ENCODE results near the gene UBTD2.

The UBTD2 gene

DNA sequence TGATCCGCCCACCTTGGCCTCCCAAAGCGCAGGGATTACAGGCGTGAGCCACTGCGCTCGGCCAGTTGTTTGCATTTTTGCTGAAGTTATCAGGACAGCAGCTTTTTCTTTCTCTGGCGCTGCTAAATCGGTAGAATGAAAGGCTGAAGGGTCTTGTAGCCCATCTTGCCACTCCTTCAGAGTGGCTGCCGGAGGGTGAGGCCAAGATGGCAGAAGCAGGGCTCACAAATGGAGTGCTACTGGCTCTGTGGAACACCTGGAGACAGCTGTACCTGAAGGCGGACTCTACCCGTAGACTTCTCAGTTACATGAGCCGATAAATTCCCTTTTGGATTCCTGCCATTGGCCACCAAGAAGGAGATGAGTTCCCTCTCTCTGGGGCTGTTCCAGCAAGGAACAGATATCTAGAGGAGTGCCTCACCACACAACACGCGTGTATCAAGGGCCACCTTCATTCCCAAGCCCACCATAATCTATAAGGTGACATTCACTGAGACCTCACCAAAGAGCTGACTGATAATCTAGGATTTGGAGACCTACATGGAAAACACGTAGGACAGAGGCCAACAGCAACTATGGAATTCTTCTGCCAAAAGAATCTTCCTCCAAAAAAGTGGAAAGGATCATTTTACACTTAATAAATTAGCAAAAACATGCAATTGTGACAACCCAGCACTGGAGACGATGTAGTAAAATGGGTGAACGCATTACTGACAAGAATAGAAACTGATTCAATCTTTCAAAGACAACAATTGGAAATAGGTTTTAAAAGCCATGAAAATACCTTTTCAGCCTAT is 117.3 kb downstream of the UBTD2 start:
- no peak for DNase-seq

DNA sequence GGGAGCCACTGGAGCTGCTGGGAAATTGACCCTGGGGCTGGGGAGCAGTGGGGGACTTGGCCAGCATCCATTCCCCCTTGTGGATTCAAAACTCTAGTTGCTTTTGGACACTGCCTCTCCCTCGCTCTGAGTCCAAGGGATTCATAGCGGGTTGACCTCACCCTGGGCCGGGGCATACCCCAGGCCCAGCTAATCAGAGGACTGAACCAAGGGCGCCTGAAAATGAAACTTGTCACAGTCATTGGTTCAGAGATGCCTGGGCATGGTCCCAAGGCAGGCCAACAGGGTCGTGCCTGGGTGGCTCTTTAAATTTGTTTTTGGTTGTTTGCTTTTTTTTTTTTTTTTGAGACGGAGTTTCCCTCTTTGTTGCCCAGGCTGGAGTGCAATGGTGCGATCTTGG is 118.1 kb downstream of the UBTD2 start:
- DNase-seq = no peak

DNA sequence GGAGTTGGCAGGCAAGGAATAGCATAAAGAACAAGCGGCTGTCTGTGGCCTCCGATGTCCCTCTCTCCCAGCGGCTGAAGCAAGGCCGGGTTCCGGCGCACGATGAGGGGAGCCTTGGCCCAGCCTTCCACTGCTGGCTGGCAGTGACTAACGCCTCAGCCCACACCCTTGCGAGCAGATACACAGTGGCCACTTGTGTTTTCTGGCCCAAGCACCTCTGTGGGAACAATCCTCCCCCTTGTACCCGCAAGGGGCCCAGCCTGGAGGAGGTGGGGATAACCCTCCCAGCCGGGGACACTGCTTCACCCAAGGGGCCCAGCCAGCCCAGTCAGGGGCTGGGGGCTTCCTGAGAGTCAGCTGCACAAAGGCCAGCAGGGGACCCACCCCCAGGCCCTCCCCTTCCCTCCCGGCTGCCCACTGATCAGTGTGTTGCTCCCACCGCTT is 118.8 kb downstream of the UBTD2 start:
- no peak for DNase-seq

DNA sequence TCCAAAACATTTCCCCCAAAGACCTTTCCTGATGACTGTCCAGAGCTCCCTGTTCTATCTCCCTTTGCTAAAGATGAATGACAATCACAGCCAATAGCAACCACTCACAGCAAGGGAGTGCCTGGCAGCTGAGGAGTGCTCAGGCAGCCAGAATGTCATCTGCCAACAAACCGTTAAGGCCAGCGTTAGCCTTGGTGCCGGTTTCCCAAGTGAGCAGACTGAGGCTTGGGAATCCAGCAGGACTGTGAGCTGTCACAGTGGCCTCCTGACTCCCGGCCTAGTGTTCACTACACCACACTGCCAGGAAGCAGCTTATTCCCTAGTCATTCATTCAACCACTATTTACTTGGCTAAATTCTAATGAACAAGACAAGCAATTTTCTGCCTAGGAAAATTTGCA is 120.2 kb downstream of the UBTD2 start:
- DNase-seq = no peak

DNA sequence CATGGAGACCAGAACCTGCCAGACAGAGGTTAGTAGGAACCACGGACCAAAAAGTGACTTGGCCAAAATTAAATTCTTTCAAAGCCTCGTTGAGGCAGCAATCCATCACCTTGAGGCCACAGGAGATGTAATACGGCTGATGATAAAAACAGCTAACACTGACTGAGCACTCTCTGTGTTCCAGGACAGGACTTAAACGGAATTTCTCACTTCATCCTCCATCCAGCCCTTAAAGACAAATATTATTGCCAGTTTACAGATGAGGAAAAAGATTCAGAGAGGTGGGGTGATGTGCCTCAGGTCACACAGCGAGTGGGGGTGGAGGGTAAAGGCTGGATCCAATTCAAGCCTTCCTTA is 120.6 kb downstream of the UBTD2 start:
- no peak for DNase-seq

DNA sequence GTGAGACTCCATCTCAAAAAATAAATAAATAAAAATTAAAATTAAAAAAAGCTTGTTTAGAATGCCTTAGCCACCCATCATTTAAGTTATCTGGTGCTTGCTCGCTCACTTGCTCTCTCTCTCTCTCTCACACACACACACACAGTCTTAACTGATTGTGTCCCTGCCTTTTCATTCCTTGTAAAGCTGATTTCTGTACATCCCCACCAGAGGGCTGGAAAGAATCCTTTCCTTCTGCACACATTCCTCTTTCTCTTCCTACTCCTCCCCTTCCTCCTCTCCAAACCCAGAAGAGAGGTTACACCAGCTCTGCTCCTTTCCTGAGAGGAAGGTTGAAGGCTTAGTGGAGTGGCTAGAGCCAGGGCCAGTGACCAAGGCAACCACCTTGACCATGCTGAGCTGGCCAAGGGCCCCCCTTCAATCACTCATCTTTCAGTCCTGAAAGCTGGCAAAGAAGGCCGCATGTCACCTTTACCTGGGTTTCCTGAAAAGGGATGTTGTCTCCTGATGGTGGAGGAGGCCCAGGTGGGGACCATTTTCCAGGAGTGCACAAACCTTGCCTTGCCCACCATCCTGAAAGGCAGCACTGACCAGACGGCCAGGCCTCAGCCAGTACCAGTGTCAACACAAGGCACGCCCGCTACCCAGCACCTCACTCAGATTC is 121.1 kb downstream of the UBTD2 start:
- no peak for DNase-seq

DNA sequence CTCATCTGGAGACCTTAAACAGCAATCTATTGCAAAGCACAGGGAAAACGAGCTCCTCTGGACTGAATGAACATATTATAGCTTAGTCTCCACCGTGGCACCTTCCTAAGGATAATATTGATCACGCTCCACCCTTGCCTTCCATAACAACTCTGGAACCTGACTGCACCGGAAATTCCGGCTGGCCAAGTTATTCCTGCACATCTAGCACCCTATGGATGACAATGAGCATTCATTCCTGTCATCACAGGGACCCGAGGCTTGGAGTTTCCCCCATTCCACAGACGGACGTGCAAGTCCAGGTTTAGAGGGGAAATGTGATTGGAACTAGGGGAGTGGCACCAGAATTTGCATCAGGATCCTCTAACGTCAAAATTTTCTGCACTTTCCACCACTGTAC is 123.1 kb downstream of the UBTD2 start:
- DNase-seq = no peak

Measured in NCI-H2171 (cell line).